IMR-90 (cell line): ENCODE measurements around the gene RNF148. TPM values are rescaled to one million over a fixed set of nuclear protein-coding genes. Genes with fewer than 3 reads are reported as not detected.

Source experiments
- ATAC-seq: fragments of 200-7000 bp; cut with Tn5 transposase; 2 replicates; pipeline ENCODE4 v1.9.1; 2020; ENCODE audit warnings: low read depth, mild to moderate bottlenecking, moderate library complexity
- BruUV-seq: library from RNA; stranded (reverse); fragments of 400-500 nt; replicated peaks from 2 replicates; lab custom pipeline; 2021; lab: Mats Ljungman, UMichigan
- CTCF ChIA-PET: fragments of 300-600 bp; formaldehyde crosslinking; extraction: SDS; loops from one replicate; lab custom pipeline; 2021; ENCODE audit warnings: antibody characterized with exemption; lab: Yijun Ruan, JAX
- POLR2A ChIA-PET: fragments of 300-600 bp; sonication (Branson Sonifier 250); formaldehyde crosslinking; loops from one replicate; lab custom pipeline; 2022; ENCODE audit warnings: antibody characterized with exemption; ENCODE audit not compliant: unreplicated experiment; lab: Charles Lee
- DNase-seq: peaks from one replicate; pipeline ENCODE4 v3.0.0; 2013
- H2AFZ ChIP-seq: replicated peaks from 2 replicates; pipeline ENCODE3; 2013; ENCODE audit warnings: low read length, mild to moderate bottlenecking; ENCODE audit not compliant: poor library complexity
- H2AK5ac ChIP-seq: 2 replicates; pipeline ENCODE4 v1.6.1; 2013; ENCODE audit warnings: low read depth, low read length, inconsistent platforms
- H2AK9ac ChIP-seq: replicated peaks from 2 replicates; pipeline ENCODE3; 2013; ENCODE audit warnings: mild to moderate bottlenecking, low read depth, low read length, moderate library complexity; ENCODE audit not compliant: poor library complexity
- H2BK120ac ChIP-seq: 2 replicates; pipeline ENCODE4 v1.6.1; 2013; ENCODE audit warnings: low read depth, low read length, inconsistent platforms
- H2BK15ac ChIP-seq: 3 replicates; pipeline ENCODE4 v1.6.1; 2013; ENCODE audit warnings: low read depth, low read length, inconsistent platforms
- H2BK20ac ChIP-seq: 2 replicates; pipeline ENCODE4 v1.6.1; 2013; ENCODE audit warnings: low read depth, mild to moderate bottlenecking, inconsistent platforms, low read length, moderate library complexity
- H2BK5ac ChIP-seq: 2 replicates; pipeline ENCODE4 v1.6.1; 2013; ENCODE audit warnings: mild to moderate bottlenecking, low read depth, low read length, inconsistent platforms; ENCODE audit not compliant: poor library complexity, severe bottlenecking
- H3K14ac ChIP-seq: replicated peaks from 2 replicates; pipeline ENCODE4 v1.6.1; 2013; ENCODE audit warnings: low read depth, low read length, inconsistent platforms
- H3K18ac ChIP-seq: 2 replicates; pipeline ENCODE4 v1.6.1; 2013; ENCODE audit warnings: low read depth, low read length, control low read depth
- H3K23ac ChIP-seq: 2 replicates; pipeline ENCODE4 v1.6.1; 2013; ENCODE audit warnings: low read depth, low read length, inconsistent platforms
- H3K27ac ChIP-seq: 2 replicates; pipeline ENCODE4 v1.5.1; 2013; ENCODE audit warnings: mild to moderate bottlenecking, control low read depth, low read length; ENCODE audit not compliant: insufficient read depth
- H3K27me3 ChIP-seq: 2 replicates; pipeline ENCODE4 v1.6.1; 2013; ENCODE audit warnings: low read length; ENCODE audit not compliant: control insufficient read depth, insufficient read depth
- H3K36me3 ChIP-seq: 2 replicates; pipeline ENCODE4 v1.6.1; 2013; ENCODE audit warnings: low read length, mixed read lengths; ENCODE audit not compliant: control insufficient read depth, insufficient read depth
- H3K4ac ChIP-seq: 2 replicates; pipeline ENCODE4 v1.6.1; 2013; ENCODE audit warnings: low read depth, low read length, inconsistent platforms
- H3K4me1 ChIP-seq: 2 replicates; pipeline ENCODE4 v1.6.1; 2013; ENCODE audit warnings: low read length, mixed read lengths; ENCODE audit not compliant: control insufficient read depth, insufficient read depth
- H3K4me2 ChIP-seq: 2 replicates; pipeline ENCODE4 v1.6.1; 2013; ENCODE audit warnings: low read depth, mild to moderate bottlenecking, control low read depth, low read length, moderate library complexity
- H3K4me3 ChIP-seq: 2 replicates; pipeline ENCODE4 v1.5.1; 2013; ENCODE audit warnings: low read depth, mild to moderate bottlenecking, control low read depth, low read length, moderate library complexity; ENCODE audit not compliant: insufficient read depth
- H3K56ac ChIP-seq: 2 replicates; pipeline ENCODE4 v1.6.1; 2013; ENCODE audit warnings: low read length, inconsistent platforms; ENCODE audit not compliant: insufficient read depth; ENCODE audit errors: extremely low read depth
- H3K79me1 ChIP-seq, 2 experiments: 2 replicates each; pipeline ENCODE4 v1.6.1; 2013; ENCODE audit warnings: low read length in 2 of 2, inconsistent platforms in 1 of 2, low read depth in 1 of 2
- H3K9ac ChIP-seq: 2 replicates; pipeline ENCODE4 v1.6.1; 2013; ENCODE audit warnings: low read depth, low read length, control low read depth
- H3K9me1 ChIP-seq: 2 replicates; pipeline ENCODE4 v1.6.1; 2013; ENCODE audit warnings: low read length, inconsistent platforms; ENCODE audit not compliant: insufficient read depth
- H3K9me3 ChIP-seq: 2 replicates; pipeline ENCODE4 v1.6.1; 2013; ENCODE audit warnings: low read length; ENCODE audit not compliant: control insufficient read depth, insufficient read depth
- H4K20me1 ChIP-seq: 2 replicates; pipeline ENCODE4 v1.6.1; 2013; ENCODE audit warnings: low read length, inconsistent platforms; ENCODE audit not compliant: insufficient read depth
- H4K5ac ChIP-seq: 2 replicates; pipeline ENCODE4 v1.6.1; 2013; ENCODE audit warnings: mild to moderate bottlenecking, low read depth, low read length, control low read depth
- H4K8ac ChIP-seq, 2 experiments: 2 replicates each; pipeline ENCODE4 v1.6.1; 2013; ENCODE audit warnings: low read depth in 2 of 2, low read length in 2 of 2, control low read depth in 1 of 2, inconsistent platforms in 1 of 2
- H4K91ac ChIP-seq: 2 replicates; pipeline ENCODE4 v1.6.1; 2013; ENCODE audit warnings: low read depth, low read length, inconsistent platforms; ENCODE audit not compliant: insufficient read depth
- BHLHE40 ChIP-seq: fragments of 150-350 bp; IDR thresholded peaks from 2 replicates; pipeline ENCODE4 v1.6.1; 2016; ENCODE audit warnings: mild to moderate bottlenecking, low read depth, low read length
- CEBPB ChIP-seq: IDR thresholded peaks from 2 replicates; pipeline ENCODE4 v1.6.1; 2012; ENCODE audit warnings: low read depth, low read length, improper control_type of control experiment
- CHD1 ChIP-seq: IDR thresholded peaks from 2 replicates; pipeline ENCODE4 v1.6.1; 2012; ENCODE audit warnings: low read depth, low read length, improper control_type of control experiment
- FOS ChIP-seq: fragments of 150-350 bp; IDR thresholded peaks from 2 replicates; pipeline ENCODE4 v1.6.1; 2016; ENCODE audit warnings: low read depth, low read length
- MAFK ChIP-seq: IDR thresholded peaks from 2 replicates; pipeline ENCODE4 v1.6.1; 2012; ENCODE audit warnings: low read depth, low read length, improper control_type of control experiment
- MAZ ChIP-seq: IDR thresholded peaks from 2 replicates; pipeline ENCODE4 v1.6.1; 2012; ENCODE audit warnings: low read depth, mild to moderate bottlenecking, low read length, improper control_type of control experiment, moderate library complexity, borderline replicate concordance
- MXI1 ChIP-seq: IDR thresholded peaks from 2 replicates; pipeline ENCODE4 v1.6.1; 2012; ENCODE audit warnings: low read depth, mild to moderate bottlenecking, low read length, moderate library complexity, borderline replicate concordance
- NFE2L2 ChIP-seq: fragments of 150-350 bp; IDR thresholded peaks from 2 replicates; pipeline ENCODE4 v1.6.1; 2016; ENCODE audit warnings: low read depth, mild to moderate bottlenecking, low read length
- POLR2A ChIP-seq: IDR thresholded peaks from 2 replicates; pipeline ENCODE4 v1.6.1; 2012; ENCODE audit warnings: mild to moderate bottlenecking, low read depth, low read length
- RAD21 ChIP-seq: IDR thresholded peaks from 2 replicates; pipeline ENCODE4 v1.6.1; 2012; ENCODE audit warnings: low read length, improper control_type of control experiment
- RCOR1 ChIP-seq: IDR thresholded peaks from 2 replicates; pipeline ENCODE4 v1.6.1; 2012; ENCODE audit warnings: mild to moderate bottlenecking, low read length, improper control_type of control experiment; ENCODE audit not compliant: insufficient replicate concordance
- RFX5 ChIP-seq: IDR thresholded peaks from 2 replicates; pipeline ENCODE4 v1.8.0; 2012; ENCODE audit warnings: low read depth, mild to moderate bottlenecking, low read length, moderate library complexity
- SMC3 ChIP-seq: fragments of 150-350 bp; IDR thresholded peaks from 2 replicates; pipeline ENCODE4 v1.6.1; 2016; ENCODE audit warnings: low read depth, mild to moderate bottlenecking, antibody characterized with exemption, low read length, moderate library complexity
- WGBS, 2 experiments: methylation state at CpG; one replicate each; pipeline versions ENCODE4 v1.1.5 to v1.1.7; 2013; ENCODE audit warnings: missing lambda C conversion rate in 2 of 2; ENCODE audit not compliant: insufficient read length in 1 of 2; ENCODE audit errors: extremely low coverage in 2 of 2; 5-methylcytosine and 5-hydroxymethylcytosine counted together
- dilution Hi-C: fragments of 300-500 bp; cut with HindIII; formaldehyde crosslinking; loops from one replicate; pipeline ENCODE4 v1.14.3; 2018; ENCODE audit warnings: low sequenced_read_pairs; ENCODE audit not compliant: unreplicated experiment
- in situ Hi-C: fragments of 300-500 bp; cut with MboI; formaldehyde crosslinking; loops from 3 replicates; pipeline ENCODE4 v1.14.3; 2019; ENCODE audit warnings: low sequenced_read_pairs, inconsistent platforms, mixed read lengths
- intact Hi-C: fragments of 100-400 bp; cut with micrococcal nuclease; formaldehyde crosslinking; loops from 2 replicates; pipeline ENCODE4 v1.10.0; 2022
- polyA plus RNA-seq, 3 experiments: library from polyadenylated mRNA; depleted of rRNA; stranded (reverse); fragments of >200 nt; gene quantifications; 2 replicates each; pipeline ENCODE4 v1.2.3, GENCODE V29; 2012; ENCODE audit warnings: low replicate concordance in 1 of 3
- total RNA-seq: library from RNA; depleted of rRNA; stranded (reverse); fragments of >200 nt; gene quantifications from 2 replicates; pipeline ENCODE4 v1.2.3, GENCODE V29; 2012
- TF ChIP-seq, protein P1 (sequence below): fragments of 150-350 bp; IDR thresholded peaks from 2 replicates; pipeline ENCODE4 v1.6.1; 2017; ENCODE audit warnings: mild to moderate bottlenecking, antibody characterized with exemption, low read length, low read depth
- TF ChIP-seq, protein P2 (sequence below): fragments of 150-350 bp; IDR thresholded peaks from 2 replicates; pipeline ENCODE4 v1.6.1; 2016; ENCODE audit warnings: low read depth, mild to moderate bottlenecking, low read length, moderate library complexity, borderline replicate concordance
- TF ChIP-seq, protein P3 (sequence below): conservative IDR thresholded peaks from 2 replicates; pipeline ENCODE4 v1.5.1; 2012; ENCODE audit warnings: mild to moderate bottlenecking, low read depth, low read length, improper control_type of control experiment

The RNF148 gene
- total and polyA plus RNA-seq, 2 of the 4 experiments (the other 2 are of a cell fraction) = not detected

DNA sequence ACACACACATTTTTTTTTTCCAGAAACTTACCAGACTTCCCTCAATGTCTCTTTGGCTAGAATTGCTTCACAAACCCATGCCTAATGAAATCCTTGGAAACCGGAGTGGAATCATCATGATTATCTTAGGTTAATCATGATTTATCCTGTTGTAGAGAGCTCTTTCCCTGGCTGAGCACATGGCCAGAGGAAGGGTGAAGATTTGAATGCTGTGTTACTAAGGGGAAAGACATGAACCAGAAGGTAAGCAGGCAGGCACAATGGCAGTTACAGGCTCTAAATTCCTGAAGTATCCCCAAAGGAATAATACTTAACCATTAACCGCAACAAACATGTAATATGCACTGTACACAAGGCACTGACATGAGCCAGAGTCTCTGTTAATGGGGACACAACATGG, 4.1 kb upstream of the RNF148 start:
- Histone ChIP-seq H3K27me3 (no peaks in the 10 kb centered on the region), H3K79me1 (no peaks in the 10 kb centered on the region), H2AK9ac (no peak overlapping the region), H3K9me1 (no peaks in the 10 kb centered on the region), H2AFZ (no peak overlapping the region), H4K5ac (no peak overlapping the region), H3K9ac (no peak overlapping the region), H2BK20ac (no peak overlapping the region), H3K23ac (no peak overlapping the region), H2BK120ac (no peak overlapping the region), H3K56ac (no peak overlapping the region), H4K8ac (no peak overlapping the region), H4K20me1 (no peaks in the 10 kb centered on the region), H3K27ac (no peak overlapping the region), H3K18ac (no peak overlapping the region), H3K4me2 (no peak overlapping the region), H3K4me3 (no peak overlapping the region), H3K36me3 (no peaks in the 10 kb centered on the region), H3K4ac (no peak overlapping the region), H3K14ac (no peak overlapping the region), H2AK5ac (no peak overlapping the region), H3K9me3 (peaks cover 3% of the 10 kb centered on the region), H2BK15ac (no peak overlapping the region), H4K91ac (no peak overlapping the region), H2BK5ac (no peak overlapping the region), H3K4me1 (no peaks in the 10 kb centered on the region)
- in situ Hi-C loops = no loop called here
- CTCF ChIA-PET = no interaction called here
- dilution Hi-C loops = no loop called here
- no peak for DNase-seq
- intact Hi-C loops = no loop called here
- BruUV-seq = no TSS peak
- no peak for ATAC-seq
- WGBS, 2 experiments = no CpG with 5 or more reads among the region's 2 CpGs
- POLR2A ChIA-PET = no interaction called here
- TF ChIP-seq RFX5 (no peak), SMC3 (no peak), MXI1 (no peak), CEBPB (no peak), CHD1 (no peak), RCOR1 (no peak), MAZ (no peak), FOS (no peak), POLR2A (no peak), BHLHE40 (no peak), MAFK (no peak), RAD21 (no peak), NFE2L2 (no peak)
- TF ChIP-seq, protein P1, sequence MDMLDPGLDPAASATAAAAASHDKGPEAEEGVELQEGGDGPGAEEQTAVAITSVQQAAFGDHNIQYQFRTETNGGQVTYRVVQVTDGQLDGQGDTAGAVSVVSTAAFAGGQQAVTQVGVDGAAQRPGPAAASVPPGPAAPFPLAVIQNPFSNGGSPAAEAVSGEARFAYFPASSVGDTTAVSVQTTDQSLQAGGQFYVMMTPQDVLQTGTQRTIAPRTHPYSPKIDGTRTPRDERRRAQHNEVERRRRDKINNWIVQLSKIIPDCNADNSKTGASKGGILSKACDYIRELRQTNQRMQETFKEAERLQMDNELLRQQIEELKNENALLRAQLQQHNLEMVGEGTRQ = no peak
- TF ChIP-seq, protein P2, sequence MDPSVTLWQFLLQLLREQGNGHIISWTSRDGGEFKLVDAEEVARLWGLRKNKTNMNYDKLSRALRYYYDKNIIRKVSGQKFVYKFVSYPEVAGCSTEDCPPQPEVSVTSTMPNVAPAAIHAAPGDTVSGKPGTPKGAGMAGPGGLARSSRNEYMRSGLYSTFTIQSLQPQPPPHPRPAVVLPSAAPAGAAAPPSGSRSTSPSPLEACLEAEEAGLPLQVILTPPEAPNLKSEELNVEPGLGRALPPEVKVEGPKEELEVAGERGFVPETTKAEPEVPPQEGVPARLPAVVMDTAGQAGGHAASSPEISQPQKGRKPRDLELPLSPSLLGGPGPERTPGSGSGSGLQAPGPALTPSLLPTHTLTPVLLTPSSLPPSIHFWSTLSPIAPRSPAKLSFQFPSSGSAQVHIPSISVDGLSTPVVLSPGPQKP = no peak
- TF ChIP-seq, protein P3, sequence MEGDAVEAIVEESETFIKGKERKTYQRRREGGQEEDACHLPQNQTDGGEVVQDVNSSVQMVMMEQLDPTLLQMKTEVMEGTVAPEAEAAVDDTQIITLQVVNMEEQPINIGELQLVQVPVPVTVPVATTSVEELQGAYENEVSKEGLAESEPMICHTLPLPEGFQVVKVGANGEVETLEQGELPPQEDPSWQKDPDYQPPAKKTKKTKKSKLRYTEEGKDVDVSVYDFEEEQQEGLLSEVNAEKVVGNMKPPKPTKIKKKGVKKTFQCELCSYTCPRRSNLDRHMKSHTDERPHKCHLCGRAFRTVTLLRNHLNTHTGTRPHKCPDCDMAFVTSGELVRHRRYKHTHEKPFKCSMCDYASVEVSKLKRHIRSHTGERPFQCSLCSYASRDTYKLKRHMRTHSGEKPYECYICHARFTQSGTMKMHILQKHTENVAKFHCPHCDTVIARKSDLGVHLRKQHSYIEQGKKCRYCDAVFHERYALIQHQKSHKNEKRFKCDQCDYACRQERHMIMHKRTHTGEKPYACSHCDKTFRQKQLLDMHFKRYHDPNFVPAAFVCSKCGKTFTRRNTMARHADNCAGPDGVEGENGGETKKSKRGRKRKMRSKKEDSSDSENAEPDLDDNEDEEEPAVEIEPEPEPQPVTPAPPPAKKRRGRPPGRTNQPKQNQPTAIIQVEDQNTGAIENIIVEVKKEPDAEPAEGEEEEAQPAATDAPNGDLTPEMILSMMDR = no peak
